Stimulated activated naive B cell treated with anti-CD40 and anti-IgM and Interleukin-4, amounts not matched to agents 10 μg/mL and 1 μg/mL and 100 μg/mL, for 72 hours (primary cell): ENCODE measurements around the gene GUCY1A1.
A peak's percentile ranks its signal among the peaks of the same experiment; 100 is the strongest.

ENCODE experiments used
- ATAC-seq, 2 donors: fragments of 150-1000 bp; cut with Tn5 transposase; replicated peaks; 2 replicates each; pipeline ENCODE4 v1.10.0; 2021; ENCODE audit warnings: moderate library complexity in 1 of 2
- DNase-seq: peaks from one replicate; pipeline ENCODE4 v3.0.0; 2021
- H3K27ac Mint-ChIP-seq: one replicate; pipeline ENCODE4 v1.8.0; 2022; ENCODE audit warnings: mild to moderate bottlenecking, mixed read lengths
- H3K27me3 Mint-ChIP-seq, 2 donors: one replicate each; pipeline ENCODE4 v1.8.0; 2022; ENCODE audit warnings: mixed read lengths in 2 of 2
- H3K36me3 Mint-ChIP-seq, 2 donors: one replicate each; pipeline ENCODE4 v1.8.0; 2022; ENCODE audit warnings: mixed read lengths in 2 of 2, mild to moderate bottlenecking in 1 of 2
- H3K4me1 Mint-ChIP-seq, 2 donors: one replicate each; pipeline ENCODE4 v1.8.0; 2022; ENCODE audit warnings: mixed read lengths in 2 of 2, mild to moderate bottlenecking in 1 of 2
- H3K4me3 Mint-ChIP-seq, 2 donors: one replicate each; pipeline ENCODE4 v1.8.0; 2022; ENCODE audit warnings: mild to moderate bottlenecking in 2 of 2, mixed read lengths in 2 of 2, moderate library complexity in 1 of 2
- H3K9me3 Mint-ChIP-seq, 2 donors: one replicate each; pipeline ENCODE4 v1.8.0; 2022; ENCODE audit warnings: mixed read lengths in 2 of 2, mild to moderate bottlenecking in 1 of 2

The GUCY1A1 gene

DNA sequence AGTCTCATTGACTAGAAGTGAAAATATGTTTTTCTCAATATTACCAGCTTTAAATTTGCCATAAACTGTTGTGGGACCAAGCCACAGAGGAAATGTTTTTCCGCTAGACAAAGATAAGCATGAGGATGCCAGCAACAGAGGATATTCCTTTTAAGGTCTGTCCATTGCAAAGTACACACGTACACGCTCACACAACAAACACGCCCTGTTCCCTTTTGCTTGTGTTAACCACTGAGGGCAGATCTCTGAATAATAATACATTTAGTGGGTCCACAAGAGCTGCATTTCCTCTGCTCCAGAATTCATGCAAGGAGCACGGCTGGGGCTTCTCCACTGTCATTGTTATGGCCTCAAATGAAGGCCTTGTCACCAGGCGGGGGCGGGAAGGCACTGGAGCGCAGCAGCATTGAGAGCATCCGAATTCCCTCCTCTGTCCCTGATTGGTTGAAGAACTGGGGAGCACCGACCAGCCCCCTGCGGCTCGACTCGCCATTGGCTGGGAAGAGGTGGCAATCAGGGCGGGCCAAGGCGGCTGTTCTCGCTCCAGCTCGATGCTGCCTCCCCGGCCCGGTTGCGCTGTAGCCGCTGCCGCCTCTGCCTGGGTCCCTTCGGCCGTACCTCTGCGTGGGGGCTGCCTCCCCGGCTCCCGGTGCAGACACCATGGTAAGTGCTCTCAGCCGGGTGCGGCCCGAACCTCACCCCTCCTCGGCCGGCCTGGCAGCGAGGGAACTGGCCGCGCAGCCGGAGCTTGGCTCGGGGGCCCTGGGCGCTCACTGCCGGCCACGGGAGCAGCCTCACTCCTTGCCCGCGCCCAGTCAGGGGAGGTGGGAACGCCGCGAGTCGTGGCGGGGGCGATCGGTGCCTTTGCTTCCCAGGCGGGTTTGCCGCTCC, 92.1 kb downstream of the GUCY1A1 start, which contains the start of gene GUCY1B1:
TSS of gene GUCY1B1 (plus strand) at position 541 of the 891 bp plus-strand sequence. CDS start at position 661, 120 bp downstream.
- peak; percentile 97 to 98 for ATAC-seq
- Mint-ChIP-seq H3K4me1 (peaks cover 4 to 9% of the 10 kb centered on the region in 2 donors), H3K4me3 (peak within 1 kb of the TSS; percentile 80 to 82), H3K27me3 (peaks cover 0 to 4% of the 10 kb centered on the region in 2 donors), H3K27ac (peak within 1 kb of the TSS; percentile 42), H3K9me3 (no peaks in the 10 kb centered on the region), H3K36me3 (no peaks in the 10 kb centered on the region)
- DNase-seq: peak; percentile 87

DNA sequence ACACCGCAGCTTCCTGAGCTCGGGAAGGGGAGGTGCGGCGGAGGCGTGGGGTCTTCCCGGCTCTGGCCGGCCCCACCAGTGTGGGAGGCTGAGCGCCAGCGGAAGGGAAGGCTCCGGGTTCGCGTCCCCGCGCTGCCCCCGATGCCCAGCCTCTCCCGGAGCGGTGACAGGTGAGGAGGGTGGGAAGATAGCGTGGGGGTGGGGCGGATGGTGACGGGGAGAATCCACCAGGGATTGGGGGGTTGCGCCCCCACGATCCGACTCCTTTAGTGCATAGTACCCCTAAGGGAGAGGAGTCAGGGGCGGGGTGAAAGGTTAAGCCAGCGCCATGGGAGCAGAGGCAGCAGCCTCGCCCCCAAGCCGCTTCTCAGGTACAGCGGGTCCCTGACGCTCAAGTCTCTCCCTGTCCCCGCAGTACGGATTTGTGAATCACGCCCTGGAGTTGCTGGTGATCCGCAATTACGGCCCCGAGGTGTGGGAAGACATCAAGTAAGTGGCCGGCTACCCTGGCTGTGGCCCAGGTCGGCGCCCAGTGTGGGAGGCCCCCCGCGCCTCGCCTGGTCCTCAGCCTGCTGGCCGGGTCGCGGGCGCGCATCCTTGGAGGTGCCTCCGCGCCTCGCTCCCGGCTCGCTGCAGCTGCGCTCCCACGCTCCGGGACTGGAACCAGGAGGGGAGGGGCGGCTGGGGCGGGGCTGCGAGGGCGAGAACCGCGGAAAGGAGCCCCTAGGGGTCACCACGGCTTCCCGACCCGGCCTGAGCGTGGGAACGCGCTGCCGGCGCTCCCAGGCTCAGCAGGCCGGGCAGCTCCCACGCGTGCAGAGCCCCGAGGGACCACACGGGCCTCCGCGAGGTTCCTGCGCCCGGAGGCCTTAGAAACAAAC, 93.0 kb downstream of the GUCY1A1 start:
- ATAC-seq (peak; percentile 18 to 25), DNase-seq (peak; percentile 4)
- peaks cover 0 to 4% of the 10 kb centered on the region in 2 donors for H3K27me3 Mint-ChIP-seq
- no peak overlapping the region for H3K27ac Mint-ChIP-seq
- peaks cover 4 to 9% of the 10 kb centered on the region in 2 donors for H3K4me1 Mint-ChIP-seq
- H3K36me3 Mint-ChIP-seq: no peaks in the 10 kb centered on the region
- H3K4me3 Mint-ChIP-seq: peak overlapping the region; percentile 80 to 82
- H3K9me3 Mint-ChIP-seq: no peaks in the 10 kb centered on the region

- H3K36me3 Mint-ChIP-seq: no peaks in the 10 kb centered on the region
- H3K27me3 Mint-ChIP-seq: peaks cover 0 to 4% of the 10 kb centered on the region in 2 donors
- ATAC-seq (no peak), DNase-seq (no peak)
- no peaks in the 10 kb centered on the region for H3K9me3 Mint-ChIP-seq
- no peak overlapping the region for H3K4me3 Mint-ChIP-seq
- no peak overlapping the region for H3K27ac Mint-ChIP-seq
- peaks cover 4 to 9% of the 10 kb centered on the region in 2 donors for H3K4me1 Mint-ChIP-seq
Measured at GRCh38 chr4:155761047-155761446, 94.4 kb downstream of the GUCY1A1 start.

DNA sequence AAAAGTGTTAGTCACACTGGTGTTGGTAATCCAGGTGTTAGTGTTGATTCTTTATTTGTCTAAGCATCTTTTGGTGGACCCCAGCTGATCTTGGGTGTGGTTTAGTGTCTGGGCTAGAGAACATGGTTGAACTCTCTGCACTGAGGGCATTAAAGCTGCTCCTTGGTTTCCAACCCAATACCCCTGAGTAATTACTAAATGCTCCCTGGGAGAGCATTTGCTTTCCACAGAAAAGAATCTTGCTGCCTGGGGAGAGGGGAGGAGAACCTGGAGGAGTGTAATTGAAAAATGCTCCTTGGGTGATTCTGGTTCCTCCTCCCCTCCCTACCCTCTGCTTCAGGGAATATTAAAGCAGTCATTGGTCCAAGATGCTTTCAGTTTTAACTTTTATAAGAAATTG, 95.3 kb downstream of the GUCY1A1 start:
- no peak overlapping the region for H3K27ac Mint-ChIP-seq
- DNase-seq (no peak), ATAC-seq (no peak)
- H3K27me3 Mint-ChIP-seq: peaks cover 0 to 4% of the 10 kb centered on the region in 2 donors
- no peak overlapping the region for H3K4me3 Mint-ChIP-seq
- H3K4me1 Mint-ChIP-seq: peaks cover 4 to 9% of the 10 kb centered on the region in 2 donors
- H3K9me3 Mint-ChIP-seq: no peaks in the 10 kb centered on the region
- H3K36me3 Mint-ChIP-seq: no peaks in the 10 kb centered on the region

GRCh38 chr4:155762334-155762733, 95.7 kb downstream of the GUCY1A1 start:
- H3K4me3 Mint-ChIP-seq: no peak overlapping the region
- no peaks in the 10 kb centered on the region for H3K36me3 Mint-ChIP-seq
- DNase-seq (no peak), ATAC-seq (no peak)
- no peaks in the 10 kb centered on the region for H3K9me3 Mint-ChIP-seq
- H3K27me3 Mint-ChIP-seq: peaks cover 0 to 4% of the 10 kb centered on the region in 2 donors
- H3K4me1 Mint-ChIP-seq: peaks cover 4 to 9% of the 10 kb centered on the region in 2 donors
- H3K27ac Mint-ChIP-seq: no peak overlapping the region

- Mint-ChIP-seq H3K36me3 (no peaks in the 10 kb centered on the region), H3K27ac (no peak overlapping the region), H3K4me3 (no peak overlapping the region), H3K27me3 (peaks cover 0 to 4% of the 10 kb centered on the region in 2 donors), H3K4me1 (peaks cover 3 to 4% of the 10 kb centered on the region in 2 donors), H3K9me3 (no peaks in the 10 kb centered on the region)
- DNase-seq (no peak), ATAC-seq (no peak)
Measured at GRCh38 chr4:155763551-155763950, 96.9 kb downstream of the GUCY1A1 start.

DNA sequence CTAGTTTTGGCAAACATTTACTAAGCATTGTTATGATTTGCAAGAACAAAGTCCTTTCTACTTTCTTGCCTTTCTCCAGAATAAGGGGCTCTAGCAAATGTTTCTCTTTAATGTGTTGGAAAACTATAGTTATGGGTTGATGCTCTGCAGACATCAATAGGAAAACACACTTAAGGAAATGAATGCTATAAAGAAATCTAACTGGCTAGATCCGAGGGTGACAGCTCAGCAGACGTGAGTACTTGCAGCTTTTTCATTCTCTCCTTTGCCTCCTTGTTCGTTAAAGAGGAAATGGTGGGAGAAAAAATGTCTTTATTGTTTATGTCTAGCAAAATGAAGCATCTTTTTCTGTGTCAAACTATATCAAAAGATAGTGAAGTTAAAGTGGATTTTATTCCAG, 98.5 kb downstream of the GUCY1A1 start:
- DNase-seq (no peak), ATAC-seq (no peak)
- Mint-ChIP-seq H3K36me3 (no peaks in the 10 kb centered on the region), H3K27me3 (peaks cover 0 to 4% of the 10 kb centered on the region in 2 donors), H3K4me3 (no peak overlapping the region), H3K4me1 (peaks cover 4 to 7% of the 10 kb centered on the region in 2 donors), H3K9me3 (no peaks in the 10 kb centered on the region), H3K27ac (no peak overlapping the region)

GRCh38 chr4:155766622-155767021, 100.0 kb downstream of the GUCY1A1 start:
- no peak for ATAC-seq
- H3K27ac Mint-ChIP-seq: no peak overlapping the region
- DNase-seq: no peak
- H3K4me1 Mint-ChIP-seq: peaks cover 2 to 7% of the 10 kb centered on the region in 2 donors
- H3K4me3 Mint-ChIP-seq: no peak overlapping the region
- no peaks in the 10 kb centered on the region for H3K9me3 Mint-ChIP-seq
- no peaks in the 10 kb centered on the region for H3K27me3 Mint-ChIP-seq
- no peaks in the 10 kb centered on the region for H3K36me3 Mint-ChIP-seq

- H3K4me1 Mint-ChIP-seq: peaks cover 2 to 7% of the 10 kb centered on the region in 2 donors
- no peak for ATAC-seq
- no peak for DNase-seq
- H3K27ac Mint-ChIP-seq: no peak overlapping the region
- H3K36me3 Mint-ChIP-seq: no peaks in the 10 kb centered on the region
- H3K27me3 Mint-ChIP-seq: no peaks in the 10 kb centered on the region
- no peaks in the 10 kb centered on the region for H3K9me3 Mint-ChIP-seq
- no peak overlapping the region for H3K4me3 Mint-ChIP-seq
Measured at GRCh38 chr4:155768370-155768769, 101.7 kb downstream of the GUCY1A1 start.

DNA sequence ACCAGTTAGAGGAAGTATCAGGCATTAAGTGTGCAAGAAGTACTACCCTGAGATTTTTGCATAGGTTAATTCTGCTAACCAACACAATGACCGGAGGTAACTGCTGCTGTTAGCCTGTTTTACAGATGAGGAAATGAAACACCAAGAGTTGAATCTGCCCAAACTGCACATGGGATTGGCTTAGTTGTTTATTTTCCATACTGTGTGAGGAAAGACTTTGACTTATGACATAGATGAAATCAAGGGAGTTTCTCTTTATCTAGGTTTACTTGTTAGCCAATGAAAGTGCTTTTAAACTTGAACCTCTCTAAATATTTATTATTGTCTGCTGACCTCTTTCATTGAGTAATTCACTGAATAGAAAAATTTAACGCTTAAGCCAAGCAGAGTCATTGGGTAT, 102.4 kb downstream of the GUCY1A1 start:
- H3K27me3 Mint-ChIP-seq: no peaks in the 10 kb centered on the region
- ATAC-seq (peak; percentile 53 to 65), DNase-seq (no peak)
- H3K4me3 Mint-ChIP-seq: no peak overlapping the region
- H3K4me1 Mint-ChIP-seq: peaks cover 2 to 7% of the 10 kb centered on the region in 2 donors
- no peaks in the 10 kb centered on the region for H3K9me3 Mint-ChIP-seq
- H3K27ac Mint-ChIP-seq: no peak overlapping the region
- no peaks in the 10 kb centered on the region for H3K36me3 Mint-ChIP-seq

DNA sequence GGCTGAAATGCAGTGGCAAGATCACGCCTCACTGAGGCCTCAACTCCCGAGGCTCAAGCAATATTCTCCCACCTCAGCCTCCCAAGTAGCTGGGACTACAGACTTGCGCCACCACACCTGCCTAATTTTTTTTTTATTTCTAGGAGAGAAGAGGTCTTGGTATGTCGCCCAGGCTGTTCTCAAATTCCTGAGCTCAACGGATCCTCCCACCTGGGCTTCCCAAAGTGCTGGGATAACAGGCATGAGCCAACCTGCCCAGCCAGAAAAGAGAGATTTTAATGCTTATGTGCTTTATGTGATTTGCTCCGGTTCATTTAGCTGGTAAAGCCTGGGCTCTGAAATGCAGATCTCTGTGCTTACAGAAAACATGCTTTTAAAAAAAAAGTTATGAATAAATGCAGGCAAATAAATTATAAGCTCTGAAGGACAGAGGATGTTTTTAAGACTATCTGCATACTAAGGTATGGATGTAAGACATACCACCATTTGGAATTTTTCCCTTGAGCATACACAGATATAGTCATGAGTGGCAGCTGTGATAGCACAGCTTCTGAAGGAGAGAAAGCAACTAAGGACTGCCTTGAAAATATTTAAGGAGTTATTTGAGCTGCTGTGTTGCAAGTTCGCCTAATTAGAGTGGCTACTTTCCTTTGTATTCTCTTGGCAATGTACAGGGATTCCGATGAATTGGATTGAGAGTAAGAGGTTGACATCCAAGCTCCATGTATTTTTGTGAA, 106.0 kb downstream of the GUCY1A1 start:
- H3K36me3 Mint-ChIP-seq: no peaks in the 10 kb centered on the region
- no peak overlapping the region for H3K27ac Mint-ChIP-seq
- H3K27me3 Mint-ChIP-seq: no peaks in the 10 kb centered on the region
- ATAC-seq: no peak
- H3K4me1 Mint-ChIP-seq: peaks cover 2 to 7% of the 10 kb centered on the region in 2 donors
- H3K9me3 Mint-ChIP-seq: no peaks in the 10 kb centered on the region
- no peak for DNase-seq
- no peak overlapping the region for H3K4me3 Mint-ChIP-seq

DNA sequence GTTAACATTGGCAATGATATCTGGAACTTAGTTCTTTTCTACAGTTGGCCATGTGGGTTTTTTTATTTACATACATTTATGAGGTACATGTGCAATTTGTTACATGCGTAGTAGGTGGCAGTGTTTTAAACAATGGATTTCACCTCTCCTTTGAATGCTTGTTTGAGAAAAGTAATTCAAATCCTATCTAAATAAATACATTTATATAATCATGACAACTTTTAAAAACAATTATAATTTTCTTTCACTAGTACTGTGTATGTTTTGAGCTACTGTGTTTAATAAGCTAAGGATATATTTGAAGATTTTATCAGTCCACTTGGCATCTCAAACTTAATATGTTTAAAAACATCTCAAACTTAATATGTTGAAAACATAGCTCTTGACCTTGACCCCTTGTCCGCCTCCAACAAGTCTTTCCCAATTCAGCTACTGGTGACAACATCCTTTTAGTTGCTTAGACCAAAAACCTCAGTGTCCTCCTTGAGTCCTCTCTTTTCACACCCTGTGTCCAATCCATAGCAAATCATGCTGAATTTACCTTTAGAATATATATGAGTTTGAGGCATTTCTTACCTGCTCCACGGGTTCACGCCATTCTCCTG, 106.7 kb downstream of the GUCY1A1 start:
- Mint-ChIP-seq H3K27me3 (no peaks in the 10 kb centered on the region), H3K9me3 (no peaks in the 10 kb centered on the region), H3K4me1 (peaks cover 2 to 7% of the 10 kb centered on the region in 2 donors), H3K4me3 (no peak overlapping the region), H3K27ac (no peak overlapping the region), H3K36me3 (no peaks in the 10 kb centered on the region)
- DNase-seq (no peak), ATAC-seq (no peak)

DNA sequence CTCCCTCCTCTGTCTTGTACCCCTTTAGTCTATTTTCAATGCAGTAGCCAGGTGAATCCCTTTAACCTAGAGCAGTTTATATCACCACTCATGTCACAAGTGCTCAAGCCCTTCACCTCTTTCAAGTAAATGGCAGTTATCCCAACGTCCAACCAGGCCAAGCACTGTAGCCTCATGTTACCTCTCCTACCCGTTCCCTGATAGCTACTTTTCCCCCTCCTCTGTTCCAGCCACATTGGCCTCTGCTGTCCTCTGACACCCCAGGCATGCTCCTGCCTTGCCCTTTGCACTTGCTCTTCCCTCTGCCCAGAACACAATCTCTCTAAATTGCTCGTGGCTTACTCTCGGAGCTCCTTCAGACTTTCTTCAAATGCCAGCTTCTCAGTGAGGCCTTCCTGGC, 107.4 kb downstream of the GUCY1A1 start:
- H3K27ac Mint-ChIP-seq: no peak overlapping the region
- no peak for ATAC-seq
- H3K4me1 Mint-ChIP-seq: peaks cover 0 to 3% of the 10 kb centered on the region in 2 donors
- H3K27me3 Mint-ChIP-seq: no peaks in the 10 kb centered on the region
- no peak overlapping the region for H3K4me3 Mint-ChIP-seq
- H3K9me3 Mint-ChIP-seq: no peaks in the 10 kb centered on the region
- no peaks in the 10 kb centered on the region for H3K36me3 Mint-ChIP-seq
- DNase-seq: no peak
